Suprapubic skin (tissue), 4 donors: ENCODE results near the gene PRKCZ. TPM values are rescaled to one million over a fixed set of nuclear protein-coding genes. Genes with fewer than 3 reads are reported as not detected.
"Not testable (repeated sequence)": the region's sequence is repeated elsewhere in the genome, so short reads cannot be mapped to it uniquely, and the experiment has no call there.

Experiments used
- DNase-seq, 2 donors: peaks; one replicate each; pipeline ENCODE4 v3.0.0-alpha.2; 2019; ENCODE audit warnings: low spot score in 2 of 2
- H3K27ac ChIP-seq: fragments of 200-600 bp; sonication (generic); one replicate; pipeline ENCODE4 v1.5.1; 2019
- H3K27me3 ChIP-seq: fragments of 200-600 bp; sonication (generic); one replicate; pipeline ENCODE4 v1.5.1; 2019
- H3K36me3 ChIP-seq: fragments of 200-600 bp; sonication (generic); one replicate; pipeline ENCODE4 v1.5.1; 2019
- H3K4me1 ChIP-seq: fragments of 200-600 bp; sonication (generic); one replicate; pipeline ENCODE4 v1.5.1; 2019
- H3K4me3 ChIP-seq: fragments of 200-600 bp; sonication (generic); one replicate; pipeline ENCODE4 v1.5.1; 2019; ENCODE audit warnings: mild to moderate bottlenecking
- H3K9me3 ChIP-seq: fragments of 200-600 bp; sonication (generic); one replicate; pipeline ENCODE4 v1.5.1; 2019
- EP300 ChIP-seq: sonication (generic); formaldehyde crosslinking; IDR thresholded peaks from one replicate; pipeline ENCODE4 v1.6.1; 2017; ENCODE audit warnings: antibody characterized with exemption
- POLR2A ChIP-seq, 2 donors: fragments of 450-650 bp; IDR thresholded peaks; one replicate each; pipeline ENCODE4 v1.6.1; 2017; ENCODE audit warnings: antibody characterized with exemption in 2 of 2, mild to moderate bottlenecking in 2 of 2, moderate library complexity in 2 of 2
- POLR2AphosphoS5 ChIP-seq, 3 donors: sonication (generic); formaldehyde crosslinking; IDR thresholded peaks; one replicate each; pipeline ENCODE4 v1.6.1; 2017; ENCODE audit warnings: antibody characterized with exemption in 3 of 3
- WGBS: methylation state at CpG from one replicate; pipeline ENCODE4 v1.1.5; 2018; 5-methylcytosine and 5-hydroxymethylcytosine counted together
- total RNA-seq, 4 donors: library from RNA; depleted of rRNA; stranded (reverse); fragments of >200 nt; gene quantifications; one replicate each; pipeline ENCODE4 v1.1.0, GENCODE V29; 2016
- TF ChIP-seq, protein P1 (sequence below), 2 donors: fragments of 200-600 bp in 1 of 2; fragments of 450-650 bp in 1 of 2; sonication (generic) in 1 of 2; IDR thresholded peaks; one replicate each; pipeline ENCODE4 v1.5.1; 2016 to 2019; ENCODE audit warnings: antibody characterized with exemption in 2 of 2, mild to moderate bottlenecking in 1 of 2, moderate library complexity in 1 of 2

The PRKCZ gene
- total RNA-seq, 4 donors from 2014 or later = 21.7 to 31.5 (median 25.4) TPM

DNA sequence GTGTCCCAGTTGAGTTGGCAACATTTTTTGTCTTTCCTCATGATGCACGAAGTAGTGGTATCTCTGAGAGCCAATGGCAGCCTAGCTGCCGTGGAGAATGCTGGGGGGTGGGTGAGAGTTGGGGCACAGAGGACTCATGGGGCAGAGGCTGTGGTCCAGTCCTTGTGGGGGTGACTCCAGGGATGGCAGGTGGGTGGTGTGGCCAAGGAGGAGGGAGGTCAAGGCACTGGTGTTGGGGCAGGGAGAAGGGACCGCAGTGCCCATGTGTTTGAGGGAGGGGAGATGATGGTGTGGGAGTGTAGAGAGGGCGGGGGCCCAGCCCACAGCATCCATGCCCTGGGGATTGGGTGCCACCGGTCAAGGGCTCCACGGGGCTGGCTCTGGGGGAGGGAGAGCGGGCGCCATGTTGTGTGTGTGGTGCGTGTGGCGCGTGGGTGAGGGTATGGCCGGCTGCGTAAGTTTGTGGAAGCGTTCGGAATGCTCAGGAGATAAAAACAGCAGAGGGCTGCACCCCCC lies 63.5 kb downstream of the PRKCZ start:
- Histone ChIP-seq H3K9me3 (no peaks in the 10 kb centered on the region), H3K27ac (no peak overlapping the region), H3K27me3 (no peaks in the 10 kb centered on the region), H3K36me3 (no peaks in the 10 kb centered on the region), H3K4me3 (no peak overlapping the region), H3K4me1 (no peaks in the 10 kb centered on the region)
- DNase-seq = no peak
- TF ChIP-seq, protein P1, sequence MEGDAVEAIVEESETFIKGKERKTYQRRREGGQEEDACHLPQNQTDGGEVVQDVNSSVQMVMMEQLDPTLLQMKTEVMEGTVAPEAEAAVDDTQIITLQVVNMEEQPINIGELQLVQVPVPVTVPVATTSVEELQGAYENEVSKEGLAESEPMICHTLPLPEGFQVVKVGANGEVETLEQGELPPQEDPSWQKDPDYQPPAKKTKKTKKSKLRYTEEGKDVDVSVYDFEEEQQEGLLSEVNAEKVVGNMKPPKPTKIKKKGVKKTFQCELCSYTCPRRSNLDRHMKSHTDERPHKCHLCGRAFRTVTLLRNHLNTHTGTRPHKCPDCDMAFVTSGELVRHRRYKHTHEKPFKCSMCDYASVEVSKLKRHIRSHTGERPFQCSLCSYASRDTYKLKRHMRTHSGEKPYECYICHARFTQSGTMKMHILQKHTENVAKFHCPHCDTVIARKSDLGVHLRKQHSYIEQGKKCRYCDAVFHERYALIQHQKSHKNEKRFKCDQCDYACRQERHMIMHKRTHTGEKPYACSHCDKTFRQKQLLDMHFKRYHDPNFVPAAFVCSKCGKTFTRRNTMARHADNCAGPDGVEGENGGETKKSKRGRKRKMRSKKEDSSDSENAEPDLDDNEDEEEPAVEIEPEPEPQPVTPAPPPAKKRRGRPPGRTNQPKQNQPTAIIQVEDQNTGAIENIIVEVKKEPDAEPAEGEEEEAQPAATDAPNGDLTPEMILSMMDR (IDR thresholded peaks at IDR 0.05) = no peak
- TF ChIP-seq EP300 (no peak), POLR2A (IDR thresholded peaks at IDR 0.05) (no peak), POLR2AphosphoS5 (IDR thresholded peaks at IDR 0.05) (no peak)
- WGBS = 94% methylated on average over 15 of the region's 15 CpGs

DNA sequence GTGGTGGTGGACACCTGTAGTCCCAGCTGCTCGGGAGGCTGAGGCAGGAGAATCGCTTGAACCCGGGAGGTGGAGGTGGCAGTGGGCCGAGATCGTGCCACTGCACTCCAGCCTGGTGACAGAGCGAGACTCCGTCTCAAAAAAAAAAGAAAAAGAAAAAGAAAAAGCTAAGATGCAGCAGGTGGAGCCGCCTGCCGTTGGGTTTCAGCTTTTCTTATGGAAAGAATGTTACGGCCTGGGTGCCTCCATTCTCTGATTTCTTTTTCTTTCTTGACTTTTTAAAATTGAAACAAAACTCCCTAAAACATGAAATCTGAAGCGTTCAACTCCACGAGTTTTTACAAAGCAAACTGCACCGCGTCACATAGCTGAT lies 64.4 kb downstream of the PRKCZ start:
- not testable (repeated sequence) for H3K27me3 ChIP-seq, H3K4me3 ChIP-seq, H3K36me3 ChIP-seq, H3K9me3 ChIP-seq, H3K4me1 ChIP-seq, H3K27ac ChIP-seq, DNase-seq
- WGBS = 92% methylated on average over 14 of the region's 14 CpGs

DNA sequence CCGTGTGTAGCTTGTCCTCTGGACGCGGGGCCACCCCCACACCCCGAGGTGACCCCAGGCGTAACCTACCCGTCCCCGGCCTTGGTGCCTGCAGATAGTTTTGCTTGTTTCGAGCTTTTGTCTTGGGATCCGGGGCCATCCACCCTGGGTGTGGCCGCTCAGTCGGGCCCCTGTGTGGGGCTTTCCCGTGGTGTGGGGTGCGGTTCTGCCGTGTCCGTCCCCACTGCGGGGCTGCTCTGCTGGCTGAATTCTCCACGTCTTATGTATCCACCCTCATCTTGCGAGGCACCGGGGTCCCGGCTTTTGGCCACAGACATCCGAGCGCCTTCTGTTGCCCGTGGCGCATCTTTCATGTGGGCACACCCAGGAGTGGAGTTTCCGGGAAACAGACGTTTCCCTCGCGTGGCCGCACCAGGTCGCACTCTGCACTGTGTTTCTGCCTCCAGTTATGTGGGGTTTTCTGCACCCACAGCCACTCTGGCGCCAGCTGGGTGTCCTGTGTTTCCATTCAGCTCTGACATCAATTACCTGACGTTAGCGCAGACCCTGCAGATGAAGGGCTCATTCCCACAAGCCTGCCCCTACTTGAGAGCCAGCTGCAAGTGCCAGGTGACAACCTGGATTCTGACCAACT lies 64.9 kb downstream of the PRKCZ start:
- TF ChIP-seq, protein P1 (IDR thresholded peaks at IDR 0.05) = no peak
- TF ChIP-seq POLR2A (IDR thresholded peaks at IDR 0.05) (no peak), POLR2AphosphoS5 (IDR thresholded peaks at IDR 0.05) (no peak), EP300 (no peak)
- Histone ChIP-seq H3K27me3 (no peaks in the 10 kb centered on the region), H3K4me1 (no peaks in the 10 kb centered on the region), H3K27ac (no peak overlapping the region), H3K9me3 (no peaks in the 10 kb centered on the region), H3K4me3 (no peak overlapping the region), H3K36me3 (no peaks in the 10 kb centered on the region)
- DNase-seq = no peak
- WGBS = 84% methylated on average over 26 of the region's 33 CpGs

DNA sequence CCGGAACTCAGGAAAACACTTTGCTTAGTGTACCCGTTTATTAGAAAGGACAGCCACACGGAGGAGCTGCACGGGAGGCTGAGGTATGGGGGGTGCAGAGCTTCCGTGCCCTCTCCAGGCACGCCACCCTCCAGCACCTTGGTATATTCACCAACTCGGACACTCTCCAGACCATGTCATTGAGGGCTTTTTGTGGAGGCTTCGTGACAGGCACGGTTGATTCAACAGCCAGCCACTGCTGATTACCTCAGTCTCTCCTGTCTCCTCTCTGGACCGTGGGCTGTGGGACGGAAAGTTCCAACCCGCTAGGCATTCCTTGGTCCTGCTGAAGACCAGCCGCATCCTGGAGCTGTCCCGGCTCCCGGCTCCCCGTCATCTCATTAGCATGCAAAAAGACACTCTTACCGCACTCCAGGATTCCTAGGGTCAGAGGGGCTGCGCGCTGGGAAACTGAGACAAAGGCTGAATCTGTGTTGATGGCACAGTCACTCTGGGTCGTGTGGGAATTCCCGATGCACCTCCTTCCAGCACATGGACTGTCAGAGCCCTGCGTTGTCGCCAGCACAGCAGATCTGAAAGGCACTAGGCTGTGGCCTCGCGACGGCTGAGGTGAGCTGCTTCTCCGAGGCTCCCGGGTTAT lies 65.6 kb downstream of the PRKCZ start:
- 57% methylated on average over 21 of the region's 28 CpGs for WGBS
- no peaks in the 10 kb centered on the region for H3K9me3 ChIP-seq
- TF ChIP-seq, protein P1 (IDR thresholded peaks at IDR 0.05) = no peak
- TF ChIP-seq EP300 = no peak
- no peak for TF ChIP-seq POLR2AphosphoS5 (IDR thresholded peaks at IDR 0.05)
- no peak for TF ChIP-seq POLR2A (IDR thresholded peaks at IDR 0.05)
- H3K4me1 ChIP-seq = no peaks in the 10 kb centered on the region
- H3K4me3 ChIP-seq = no peak overlapping the region
- no peak for DNase-seq
- H3K36me3 ChIP-seq = no peaks in the 10 kb centered on the region
- H3K27ac ChIP-seq = no peak overlapping the region
- no peaks in the 10 kb centered on the region for H3K27me3 ChIP-seq

DNA sequence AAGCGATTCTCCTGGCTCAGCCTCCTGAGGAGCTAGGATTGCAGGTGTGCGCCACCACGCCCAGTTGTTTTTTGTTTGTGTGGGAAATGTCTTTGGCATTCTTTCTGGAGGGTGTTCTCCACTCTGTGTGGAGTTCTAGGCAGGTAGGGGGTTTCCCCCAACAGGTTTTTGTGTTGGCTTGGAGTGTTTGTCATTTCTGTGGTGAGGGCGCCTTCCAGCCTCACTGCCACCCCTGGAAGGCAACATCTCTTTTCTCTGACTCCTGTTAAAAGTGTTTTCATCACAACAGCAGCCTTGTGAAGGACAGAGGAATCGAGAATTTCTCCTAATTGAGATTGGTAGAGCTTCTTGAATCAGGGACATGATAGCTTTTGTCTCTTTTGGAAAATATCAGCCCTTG lies 69.7 kb downstream of the PRKCZ start:
- H3K27me3 ChIP-seq = no peaks in the 10 kb centered on the region
- TF ChIP-seq POLR2AphosphoS5 (IDR thresholded peaks at IDR 0.05) (no peak), EP300 (no peak)
- H3K4me1 ChIP-seq = no peaks in the 10 kb centered on the region
- H3K36me3 ChIP-seq = no peaks in the 10 kb centered on the region
- no peak for DNase-seq
- H3K4me3 ChIP-seq = no peak overlapping the region
- 97% methylated on average over 5 of the region's 5 CpGs for WGBS
- no peaks in the 10 kb centered on the region for H3K9me3 ChIP-seq
- H3K27ac ChIP-seq = no peak overlapping the region

DNA sequence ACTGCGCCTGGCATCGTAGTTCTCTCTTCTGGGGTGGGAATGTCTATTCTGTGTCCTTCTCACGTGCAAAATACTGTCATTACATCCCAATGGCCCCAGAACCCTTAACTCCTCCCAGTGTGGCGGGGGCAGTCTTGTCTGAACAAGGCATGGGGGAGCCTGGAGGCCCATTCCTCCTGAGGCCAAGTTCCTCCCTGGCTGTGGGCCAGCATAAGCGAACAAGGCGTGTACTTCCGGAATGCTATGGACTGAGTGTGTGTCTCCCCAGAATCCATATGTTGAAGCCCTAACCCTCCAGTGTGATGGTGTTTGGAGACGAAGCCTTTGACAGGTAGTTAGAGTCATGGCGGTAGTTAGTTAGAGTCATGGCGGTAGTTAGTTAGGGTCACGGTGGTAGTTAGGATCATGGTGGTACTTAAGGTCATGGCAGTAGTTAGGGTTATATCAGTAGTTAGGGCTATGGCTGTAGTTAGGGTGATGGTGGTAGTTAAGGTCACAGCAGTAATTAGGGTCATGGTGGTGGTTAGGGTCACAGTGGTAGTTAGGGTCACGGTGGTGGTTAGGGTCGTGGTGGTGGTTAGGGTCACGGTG lies 71.0 kb downstream of the PRKCZ start:
- no peaks in the 10 kb centered on the region for H3K27me3 ChIP-seq

DNA sequence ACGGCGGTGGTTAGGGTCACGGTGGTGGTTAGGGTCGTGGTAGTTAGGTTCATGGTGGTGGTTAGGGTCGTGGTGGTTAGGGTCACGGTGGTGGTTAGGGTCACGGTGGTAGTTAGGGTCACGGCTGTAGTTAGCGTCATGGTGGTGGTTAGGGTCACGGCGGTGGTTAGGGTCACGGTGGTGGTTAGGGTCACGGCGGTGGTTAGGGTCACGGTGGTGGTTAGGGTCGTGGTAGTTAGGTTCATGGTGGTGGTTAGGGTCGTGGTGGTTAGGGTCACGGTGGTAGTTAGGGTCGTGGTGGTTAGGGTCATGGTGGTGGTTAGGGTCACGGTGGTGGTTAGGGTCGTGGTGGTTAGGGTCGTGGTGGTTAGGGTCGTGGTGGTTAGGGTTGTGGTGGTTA lies 71.6 kb downstream of the PRKCZ start:
- H3K4me1 ChIP-seq, H3K4me3 ChIP-seq, DNase-seq, H3K27me3 ChIP-seq, H3K27ac ChIP-seq, H3K9me3 ChIP-seq, H3K36me3 ChIP-seq: not testable (repeated sequence)
- 89% methylated on average over 23 of the region's 23 CpGs for WGBS

More for the DNA sequence above, 71.0 kb downstream of the PRKCZ start:
- Histone ChIP-seq H3K4me1 (no peaks in the 10 kb centered on the region), H3K4me3 (no peak overlapping the region), H3K9me3 (no peaks in the 10 kb centered on the region), H3K27ac (no peak overlapping the region), H3K36me3 (no peaks in the 10 kb centered on the region)
- TF ChIP-seq POLR2A (IDR thresholded peaks at IDR 0.05) (no peak), POLR2AphosphoS5 (IDR thresholded peaks at IDR 0.05) (no peak), EP300 (no peak)
- TF ChIP-seq, protein P1 (IDR thresholded peaks at IDR 0.05) = no peak
- DNase-seq = no peak
- WGBS = 83% methylated on average over 13 of the region's 14 CpGs
